HL-60 (cell line): Measurements from ENCODE around the gene GTPBP3.

Experiments
- CTCF ChIP-seq: IDR thresholded peaks from one replicate; pipeline ENCODE4 v1.5.1; 2011; ENCODE audit warnings: low read length, control low read depth, inconsistent platforms; ENCODE audit not compliant: insufficient read depth
- POLR2AphosphoS5 ChIP-seq: IDR thresholded peaks from 2 replicates; pipeline ENCODE4 v1.6.1; 2012; ENCODE audit warnings: low read depth

- TF ChIP-seq CTCF (no peak), POLR2AphosphoS5 (no peak)
These were observed 16.0 kb downstream of the GTPBP3 start for GRCh38 chr19:17353386-17353785.
